Vagina (tissue), 2 donors: ENCODE data around the gene MAD1L1. TPM values are rescaled to one million over a fixed set of nuclear protein-coding genes. Genes with fewer than 3 reads are reported as not detected.

Experiments used
- DNase-seq, 2 donors: peaks; one replicate each; pipeline ENCODE4 v3.0.0-alpha.2; 2017; ENCODE audit errors: extremely low spot score in 2 of 2
- H3K27ac ChIP-seq: fragments of 200-600 bp; sonication (generic); one replicate; pipeline ENCODE4 v1.5.1; 2019
- H3K27me3 ChIP-seq: fragments of 200-600 bp; sonication (generic); one replicate; pipeline ENCODE4 v1.5.1; 2019
- H3K36me3 ChIP-seq, 2 donors: fragments of 200-600 bp; sonication (generic); one replicate each; pipeline ENCODE4 v1.5.1; 2017 to 2019
- H3K4me1 ChIP-seq: fragments of 200-600 bp; sonication (generic); one replicate; pipeline ENCODE4 v1.5.1; 2019
- H3K4me3 ChIP-seq, 2 donors: fragments of 200-600 bp; sonication (generic); 1 replicate in 1 of 2; 2 replicates in 1 of 2; pipeline ENCODE4 v1.5.1; 2016 to 2019
- H3K9me3 ChIP-seq: fragments of 200-600 bp; sonication (generic); one replicate; pipeline ENCODE4 v1.5.1; 2019
- POLR2A ChIP-seq, 2 donors: fragments of 450-650 bp; IDR thresholded peaks; one replicate each; pipeline ENCODE4 v1.6.1; 2017; ENCODE audit warnings: antibody characterized with exemption in 2 of 2, mild to moderate bottlenecking in 2 of 2, moderate library complexity in 2 of 2
- POLR2AphosphoS5 ChIP-seq, 2 donors: sonication (generic); formaldehyde crosslinking; IDR thresholded peaks; one replicate each; pipeline ENCODE4 v1.9.0; 2017; ENCODE audit warnings: antibody characterized with exemption in 2 of 2, mild to moderate bottlenecking in 2 of 2, low read depth in 1 of 2; ENCODE audit not compliant: insufficient read depth in 1 of 2
- intact Hi-C: fragments of 100-400 bp; cut with DNase I; formaldehyde crosslinking; loops from one replicate; pipeline ENCODE4 v1.15.1; 2023
- total RNA-seq: library from RNA; depleted of rRNA; stranded (reverse); fragments of >200 nt; gene quantifications from one replicate; pipeline ENCODE4 v1.2.3, GENCODE V29; 2016
- TF ChIP-seq, protein P1 (sequence below), 3 experiments: fragments of 450-650 bp in 2 of 3; fragments of 200-600 bp in 1 of 3; sonication (generic) in 1 of 3; IDR thresholded peaks; one replicate each; pipeline ENCODE4 v1.5.1; 2017 to 2019; ENCODE audit warnings: antibody characterized with exemption in 3 of 3, mild to moderate bottlenecking in 2 of 3, moderate library complexity in 2 of 3

Gene MAD1L1
- total RNA-seq, 1 donor from 2014 or later: 62.4 TPM

DNA sequence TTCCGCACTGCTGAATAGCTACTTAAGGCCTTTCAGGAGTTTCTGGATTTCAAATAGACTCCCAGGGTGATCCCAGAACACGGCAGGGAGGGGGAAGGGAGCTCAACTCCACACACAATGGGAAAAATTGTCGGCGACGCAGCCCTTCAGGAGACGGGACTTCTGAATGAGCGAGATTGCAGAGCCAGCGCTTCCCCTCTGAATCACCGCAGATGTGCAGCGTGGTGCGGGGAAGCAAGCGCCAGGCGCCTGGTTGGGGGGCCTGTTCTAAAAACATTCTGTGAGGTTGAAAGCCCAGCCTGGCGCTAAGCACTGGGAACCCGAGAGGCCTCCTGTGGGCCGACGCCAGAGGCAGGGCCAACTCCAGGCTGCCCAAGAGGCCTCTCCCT lies 163.3 kb downstream of the MAD1L1 start:
- DNase-seq: no peak
- Histone ChIP-seq H3K4me3 (no peak overlapping the region), H3K4me1 (peaks cover 2% of the 10 kb centered on the region), H3K27me3 (no peaks in the 10 kb centered on the region), H3K36me3 (no peaks in the 10 kb centered on the region), H3K27ac (no peak overlapping the region), H3K9me3 (no peaks in the 10 kb centered on the region)
- intact Hi-C loops: no loop called here
- TF ChIP-seq POLR2A (IDR thresholded peaks at IDR 0.05) (no peak), POLR2AphosphoS5 (IDR thresholded peaks at IDR 0.05; ENCODE audit: insufficient read depth in 1 of 2, low read depth in 1 of 2) (no peak)
- TF ChIP-seq, protein P1, sequence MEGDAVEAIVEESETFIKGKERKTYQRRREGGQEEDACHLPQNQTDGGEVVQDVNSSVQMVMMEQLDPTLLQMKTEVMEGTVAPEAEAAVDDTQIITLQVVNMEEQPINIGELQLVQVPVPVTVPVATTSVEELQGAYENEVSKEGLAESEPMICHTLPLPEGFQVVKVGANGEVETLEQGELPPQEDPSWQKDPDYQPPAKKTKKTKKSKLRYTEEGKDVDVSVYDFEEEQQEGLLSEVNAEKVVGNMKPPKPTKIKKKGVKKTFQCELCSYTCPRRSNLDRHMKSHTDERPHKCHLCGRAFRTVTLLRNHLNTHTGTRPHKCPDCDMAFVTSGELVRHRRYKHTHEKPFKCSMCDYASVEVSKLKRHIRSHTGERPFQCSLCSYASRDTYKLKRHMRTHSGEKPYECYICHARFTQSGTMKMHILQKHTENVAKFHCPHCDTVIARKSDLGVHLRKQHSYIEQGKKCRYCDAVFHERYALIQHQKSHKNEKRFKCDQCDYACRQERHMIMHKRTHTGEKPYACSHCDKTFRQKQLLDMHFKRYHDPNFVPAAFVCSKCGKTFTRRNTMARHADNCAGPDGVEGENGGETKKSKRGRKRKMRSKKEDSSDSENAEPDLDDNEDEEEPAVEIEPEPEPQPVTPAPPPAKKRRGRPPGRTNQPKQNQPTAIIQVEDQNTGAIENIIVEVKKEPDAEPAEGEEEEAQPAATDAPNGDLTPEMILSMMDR (IDR thresholded peaks at IDR 0.05): no peak

DNA sequence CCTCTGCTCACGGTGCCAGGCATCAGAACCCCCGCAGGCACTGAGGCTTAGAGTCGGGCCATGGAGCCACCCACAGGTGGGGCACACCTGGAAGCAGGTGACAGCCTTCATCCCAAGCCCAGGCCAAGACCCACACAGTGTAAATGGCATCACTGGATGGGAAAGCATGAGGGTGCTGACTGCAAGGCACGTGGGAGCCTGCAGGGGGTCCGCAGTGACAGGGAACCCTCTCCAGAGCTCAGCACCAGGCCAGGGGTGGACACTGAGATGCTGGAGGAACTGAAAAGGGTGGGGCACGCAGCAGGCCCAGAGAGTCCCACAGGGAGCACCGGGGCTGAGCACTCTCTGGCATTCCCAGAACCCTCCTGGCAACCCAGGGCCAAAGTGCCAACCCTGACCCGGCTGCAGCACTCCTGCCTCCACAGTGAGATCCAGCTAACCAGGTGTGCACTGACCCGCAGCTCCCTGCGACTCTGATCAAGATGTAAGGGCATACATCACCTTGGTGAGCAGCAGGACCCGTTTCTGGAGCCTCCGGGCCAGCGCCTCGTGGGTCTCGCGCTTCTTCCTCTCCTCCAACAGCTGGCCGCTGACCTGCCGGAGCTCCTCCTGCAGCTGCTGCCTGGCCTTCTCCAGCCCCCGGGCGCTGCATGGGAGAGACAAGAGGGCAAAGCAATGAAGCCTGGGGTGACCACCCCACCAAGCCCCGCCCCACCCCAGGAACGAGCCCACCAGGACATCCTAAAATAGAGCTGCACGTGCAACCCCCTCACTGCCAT lies 163.9 kb downstream of the MAD1L1 start:
- Histone ChIP-seq H3K27me3 (no peaks in the 10 kb centered on the region), H3K4me1 (peaks cover 7% of the 10 kb centered on the region), H3K36me3 (no peaks in the 10 kb centered on the region), H3K4me3 (no peak overlapping the region), H3K27ac (no peak overlapping the region), H3K9me3 (no peaks in the 10 kb centered on the region)
- DNase-seq: no peak
- intact Hi-C loops: no loop called here
- no peak for TF ChIP-seq POLR2A (IDR thresholded peaks at IDR 0.05)
- TF ChIP-seq, protein P1 (IDR thresholded peaks at IDR 0.05): no peak
- TF ChIP-seq POLR2AphosphoS5 (IDR thresholded peaks at IDR 0.05; ENCODE audit: insufficient read depth in 1 of 2, low read depth in 1 of 2): no peak

DNA sequence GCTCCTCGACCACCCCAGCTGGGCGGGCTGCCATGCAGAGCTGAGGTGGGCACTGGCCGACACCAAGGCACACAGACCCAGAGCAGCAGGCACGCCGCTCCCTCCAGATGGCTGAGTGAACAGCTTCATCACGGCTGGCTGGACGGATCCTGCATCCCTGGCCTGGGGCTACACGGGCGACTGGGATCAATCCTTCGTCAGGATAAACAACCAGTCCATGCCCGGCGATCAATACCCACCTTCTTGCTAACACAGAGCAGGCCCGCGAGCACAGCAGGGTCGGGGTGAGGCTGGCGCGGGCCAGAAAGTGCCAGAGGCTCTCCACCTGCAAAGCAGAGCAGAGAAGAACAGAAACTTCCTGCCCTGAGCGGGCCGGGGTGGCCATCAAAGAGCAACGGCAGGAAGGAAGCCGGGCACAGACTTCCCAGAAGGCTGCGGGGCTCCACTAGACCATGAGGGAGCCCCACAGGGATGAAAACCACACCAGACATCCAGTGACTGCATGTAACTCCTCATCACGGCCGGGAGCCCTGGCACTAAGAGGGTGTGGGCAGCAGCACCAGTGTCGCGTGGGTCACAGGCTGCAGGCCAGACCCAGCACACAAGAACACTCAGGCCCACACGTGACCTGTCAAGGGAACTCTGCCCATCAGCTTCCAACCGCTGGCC lies 166.4 kb downstream of the MAD1L1 start:
- no peak for TF ChIP-seq POLR2AphosphoS5 (IDR thresholded peaks at IDR 0.05; ENCODE audit: insufficient read depth in 1 of 2, low read depth in 1 of 2)
- TF ChIP-seq, protein P1 (IDR thresholded peaks at IDR 0.05): no peak
- TF ChIP-seq POLR2A (IDR thresholded peaks at IDR 0.05): no peak
- no peak overlapping the region for H3K27ac ChIP-seq
- no peak for DNase-seq
- H3K27me3 ChIP-seq: no peaks in the 10 kb centered on the region
- no peak overlapping the region for H3K4me3 ChIP-seq
- H3K36me3 ChIP-seq: no peaks in the 10 kb centered on the region
- peaks cover 17% of the 10 kb centered on the region for H3K4me1 ChIP-seq
- H3K9me3 ChIP-seq: no peaks in the 10 kb centered on the region
- intact Hi-C loops: no loop called here

DNA sequence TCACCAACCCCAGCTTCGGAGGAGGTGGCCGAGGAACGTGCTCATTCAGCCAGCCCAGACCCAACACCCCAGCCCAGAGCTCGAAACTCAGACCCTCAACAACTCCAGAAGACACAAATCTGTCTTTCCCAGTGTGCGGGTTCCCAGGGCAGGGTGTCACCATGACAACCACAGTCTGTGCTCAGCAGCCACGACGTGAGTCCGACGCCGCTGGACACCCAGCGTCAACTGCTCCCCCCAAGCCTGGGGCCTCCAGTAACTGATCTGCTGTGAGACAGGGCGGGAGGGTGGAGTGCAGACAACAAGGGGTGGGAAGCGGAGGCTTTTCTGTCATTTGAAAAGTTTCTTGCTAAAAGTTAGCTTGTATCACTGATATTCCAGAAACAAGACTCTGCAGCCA lies 167.2 kb downstream of the MAD1L1 start:
- DNase-seq: no peak
- Histone ChIP-seq H3K4me1 (peaks cover 17% of the 10 kb centered on the region), H3K9me3 (no peaks in the 10 kb centered on the region), H3K27me3 (no peaks in the 10 kb centered on the region), H3K36me3 (no peaks in the 10 kb centered on the region), H3K27ac (no peak overlapping the region), H3K4me3 (no peak overlapping the region)
- no peak for TF ChIP-seq POLR2AphosphoS5 (IDR thresholded peaks at IDR 0.05; ENCODE audit: insufficient read depth in 1 of 2, low read depth in 1 of 2)
- TF ChIP-seq, protein P1 (IDR thresholded peaks at IDR 0.05): no peak
- TF ChIP-seq POLR2A (IDR thresholded peaks at IDR 0.05): no peak
- intact Hi-C loops: no loop called here
